Caco-2 (cell line): ENCODE data around the gene VPS35. TPM values are rescaled to one million over a fixed set of nuclear protein-coding genes. Genes with fewer than 3 reads are reported as not detected.

Source experiments
- BruUV-seq: library from RNA; stranded (reverse); fragments of 400-500 nt; replicated peaks from 2 replicates; lab custom pipeline; 2021; lab: Mats Ljungman, UMichigan
- CTCF ChIA-PET: fragments of 300-600 bp; sonication (Branson Sonifier 250); formaldehyde crosslinking; loops from one replicate; lab custom pipeline; 2022; ENCODE audit warnings: antibody characterized with exemption; lab: Charles Lee
- POLR2A ChIA-PET: fragments of 300-600 bp; sonication (Branson Sonifier 250); formaldehyde crosslinking; loops from one replicate; lab custom pipeline; 2022; ENCODE audit warnings: antibody characterized with exemption; lab: Charles Lee
- DNase-seq, 2 experiments: peaks; one replicate each; pipeline versions ENCODE4 v3.0.0 to v3.0.0-alpha.2; 2020 to 2022
- H3K27me3 ChIP-seq: replicated peaks from 2 replicates; pipeline ENCODE4 v1.6.0; 2011; ENCODE audit warnings: low read length; ENCODE audit not compliant: control insufficient read depth, insufficient read depth
- H3K36me3 ChIP-seq: 2 replicates; pipeline ENCODE4 v1.5.1; 2011; ENCODE audit warnings: low read length; ENCODE audit not compliant: control insufficient read depth, insufficient read depth
- H3K4me1 ChIP-seq: fragments of 250-450 bp; sonication (Bioruptor Pico); 2 replicates; pipeline ENCODE4 v1.5.1; 2020; ENCODE audit warnings: mild to moderate bottlenecking
- H3K4me3 ChIP-seq: 2 replicates; pipeline ENCODE4 v1.5.1; 2011; ENCODE audit warnings: low read depth, mild to moderate bottlenecking, control low read depth, low read length
- H3K9me3 ChIP-seq: fragments of 250-450 bp; sonication (Bioruptor Pico); 2 replicates; pipeline ENCODE4 v1.5.1; 2020; ENCODE audit warnings: mild to moderate bottlenecking, moderate library complexity
- H3K27ac Mint-ChIP-seq: one replicate; pipeline ENCODE4 v1.8.0; 2022; ENCODE audit warnings: mixed read lengths; ENCODE audit not compliant: unreplicated experiment
- H3K27me3 Mint-ChIP-seq: one replicate; pipeline ENCODE4 v1.8.0; 2022; ENCODE audit warnings: mixed read lengths; ENCODE audit not compliant: insufficient read depth, unreplicated experiment
- H3K36me3 Mint-ChIP-seq: one replicate; pipeline ENCODE4 v1.8.0; 2022; ENCODE audit warnings: mild to moderate bottlenecking, mixed read lengths; ENCODE audit not compliant: insufficient read depth, unreplicated experiment
- H3K4me1 Mint-ChIP-seq: one replicate; pipeline ENCODE4 v1.8.0; 2022; ENCODE audit warnings: low read depth, mixed read lengths; ENCODE audit not compliant: unreplicated experiment
- H3K4me3 Mint-ChIP-seq: one replicate; pipeline ENCODE4 v1.8.0; 2022; ENCODE audit warnings: mild to moderate bottlenecking, moderate library complexity, mixed read lengths; ENCODE audit not compliant: unreplicated experiment
- H3K9me3 Mint-ChIP-seq: one replicate; pipeline ENCODE4 v1.8.0; 2022; ENCODE audit warnings: mixed read lengths; ENCODE audit not compliant: unreplicated experiment
- CTCF ChIP-seq, 2 experiments: fragments of 200-600 bp in 1 of 2; IDR thresholded peaks; 1 replicate in 1 of 2; 2 replicates in 1 of 2; pipeline versions ENCODE4 v1.5.1 to v1.8.0; 2011 to 2022; ENCODE audit warnings: antibody characterized with exemption in 1 of 2, control low read depth in 1 of 2, inconsistent platforms in 1 of 2, low read depth in 1 of 2, low read length in 1 of 2, mild to moderate bottlenecking in 1 of 2, moderate library complexity in 1 of 2; ENCODE audit not compliant: insufficient read depth in 1 of 2, severe bottlenecking in 1 of 2, unreplicated experiment in 1 of 2
- intact Hi-C: fragments of 100-400 bp; cut with micrococcal nuclease; formaldehyde crosslinking; loops from one replicate; pipeline ENCODE4 v1.10.0; 2022; ENCODE audit not compliant: unreplicated experiment
- total RNA-seq: library from RNA; stranded (reverse); gene quantifications from 2 replicates; pipeline ENCODE4 v1.2.3, GENCODE V29; 2022

Gene VPS35
- total RNA-seq, 1 experiment from 2014 or later: 120 TPM

- Mint-ChIP-seq H3K27me3 (no peaks in the 10 kb centered on the region), H3K27ac (peak overlapping the region; percentile 94), H3K4me3 (peak overlapping the region; percentile 89), H3K36me3 (peaks cover 24% of the 10 kb centered on the region), H3K9me3 (no peaks in the 10 kb centered on the region), H3K4me1 (no peaks in the 10 kb centered on the region)
- BruUV-seq: TSS peak; percentile 66
- no peaks in the 10 kb centered on the region for H3K9me3 ChIP-seq
- no peaks in the 10 kb centered on the region for H3K27me3 ChIP-seq
- TF ChIP-seq CTCF (IDR thresholded peaks at IDR 0.05; ENCODE audit: insufficient read depth in 1 of 2, low read depth in 1 of 2, low read length in 1 of 2, severe bottlenecking in 1 of 2, unreplicated experiment in 1 of 2): no peak
- intact Hi-C loops: no loop called here
- peak overlapping the region; percentile 90 for H3K4me3 ChIP-seq
- DNase-seq: no peak
- ChIA-PET CTCF (interaction anchor here (0.5 kb wide), 1 partner anchor 28 kb away, joined by 3 read pairs; no protein-coding TSS in a partner anchor), POLR2A (no interaction called here)
- H3K4me1 ChIP-seq: no peaks in the 10 kb centered on the region; the same call in 1 of the 2 replicates
- peaks cover 1% of the 10 kb centered on the region; the same call in 1 of the 2 replicates for H3K36me3 ChIP-seq
Measured at GRCh38 chr16:46620266-46621005, 68.5 kb downstream of the VPS35 start.

- H3K9me3 Mint-ChIP-seq: no peaks in the 10 kb centered on the region
Measured at GRCh38 chr16:46618516-46618915, 70.5 kb downstream of the VPS35 start.

GRCh38 chr16:46614006-46614405 is 75.0 kb downstream of the VPS35 start:
- intact Hi-C loops: no loop called here
- no peaks in the 10 kb centered on the region for H3K9me3 Mint-ChIP-seq
- CTCF ChIA-PET: no interaction called here
- Histone ChIP-seq H3K36me3 (peaks cover 1% of the 10 kb centered on the region; the same call in 1 of the 2 replicates), H3K9me3 (no peaks in the 10 kb centered on the region), H3K27me3 (no peaks in the 10 kb centered on the region), H3K4me3 (no peak overlapping the region), H3K4me1 (no peaks in the 10 kb centered on the region)
- no peaks in the 10 kb centered on the region for H3K4me1 Mint-ChIP-seq
- H3K27me3 Mint-ChIP-seq: no peaks in the 10 kb centered on the region
- POLR2A ChIA-PET: no interaction called here
- no peak for TF ChIP-seq CTCF (IDR thresholded peaks at IDR 0.05; ENCODE audit: insufficient read depth in 1 of 2, low read depth in 1 of 2, low read length in 1 of 2, severe bottlenecking in 1 of 2, unreplicated experiment in 1 of 2)
- DNase-seq: no peak
- no TSS peak for BruUV-seq
- no peak overlapping the region for H3K4me3 Mint-ChIP-seq
- H3K27ac Mint-ChIP-seq: no peak overlapping the region
- H3K36me3 Mint-ChIP-seq: peaks cover 27% of the 10 kb centered on the region

More at GRCh38 chr16:46618516-46618915, 70.5 kb downstream of the VPS35 start:
- Mint-ChIP-seq H3K27me3 (no peaks in the 10 kb centered on the region), H3K27ac (no peak overlapping the region), H3K4me3 (no peak overlapping the region), H3K36me3 (peaks cover 24% of the 10 kb centered on the region), H3K4me1 (no peaks in the 10 kb centered on the region)
- no peaks in the 10 kb centered on the region for H3K27me3 ChIP-seq
- BruUV-seq: no TSS peak
- POLR2A ChIA-PET: no interaction called here
- no peak overlapping the region for H3K4me3 ChIP-seq
- DNase-seq: no peak
- intact Hi-C loops: no loop called here
- no peak for TF ChIP-seq CTCF (IDR thresholded peaks at IDR 0.05; ENCODE audit: insufficient read depth in 1 of 2, low read depth in 1 of 2, low read length in 1 of 2, severe bottlenecking in 1 of 2, unreplicated experiment in 1 of 2)
- no peaks in the 10 kb centered on the region; the same call in 1 of the 2 replicates for H3K4me1 ChIP-seq
- CTCF ChIA-PET: interaction anchor here (0.5 kb wide), 1 partner anchor 290 kb away, joined by 5 read pairs; no protein-coding TSS in a partner anchor
- peaks cover 1% of the 10 kb centered on the region; the same call in 1 of the 2 replicates for H3K36me3 ChIP-seq
- H3K9me3 ChIP-seq: no peaks in the 10 kb centered on the region
